Activated CD4-positive, alpha-beta memory T cell treated with anti-CD3 and anti-CD28 coated beads for 36 hours (primary cell): ENCODE measurements around the gene ERMARD. TPM values are rescaled to one million over a fixed set of nuclear protein-coding genes. Genes with fewer than 3 reads are reported as not detected.

Experiments used
- CTCF ChIA-PET: fragments of 350-600 bp; sonication (Branson Sonifier 250); formaldehyde crosslinking; loops from one replicate; lab custom pipeline; 2021; ENCODE audit warnings: antibody characterized with exemption, inconsistent platforms; lab: Charles Lee
- POLR2A ChIA-PET: fragments of 350-600 bp; sonication (Branson Sonifier 250); formaldehyde crosslinking; loops from one replicate; lab custom pipeline; 2021; ENCODE audit warnings: antibody characterized with exemption; lab: Charles Lee
- DNase-seq: peaks from one replicate; pipeline ENCODE4 v3.0.0-alpha.2; 2020
- H3K27ac Mint-ChIP-seq: one replicate; pipeline ENCODE4 v1.8.0; 2021; ENCODE audit warnings: mixed read lengths
- H3K27me3 Mint-ChIP-seq: one replicate; pipeline ENCODE4 v1.8.0; 2021; ENCODE audit warnings: mixed read lengths
- H3K36me3 Mint-ChIP-seq: one replicate; pipeline ENCODE4 v1.8.0; 2021; ENCODE audit warnings: mixed read lengths
- H3K4me1 Mint-ChIP-seq: one replicate; pipeline ENCODE4 v1.8.0; 2021; ENCODE audit warnings: low read depth, mixed read lengths
- H3K4me3 Mint-ChIP-seq: one replicate; pipeline ENCODE4 v1.8.0; 2021; ENCODE audit warnings: mild to moderate bottlenecking, mixed read lengths
- H3K9me3 Mint-ChIP-seq: one replicate; pipeline ENCODE4 v1.8.0; 2021; ENCODE audit warnings: mixed read lengths
- intact Hi-C: fragments of 100-400 bp; cut with micrococcal nuclease; formaldehyde crosslinking; loops from one replicate; pipeline ENCODE4 v1.15.1; 2023
- total RNA-seq, 2 experiments: library from RNA; stranded (reverse); gene quantifications; one replicate each; pipeline ENCODE4 v1.2.3, GENCODE V29; 2021

The ERMARD gene
- 10 to 100 TPM; 23.9 to 24.6 TPM for total RNA-seq

GRCh38 chr6:169751242-169752073, at the start of gene ERMARD, which contains the start of gene DYNLT2:
ERMARD (plus strand) TSS chr6:169751622; CDS start chr6:169751658, 36 bp downstream.
DYNLT2 (minus strand) TSS chr6:169751572; CDS start chr6:169751458, 114 bp downstream.
- Mint-ChIP-seq H3K4me1 (peaks cover 29% of the 10 kb centered on the region), H3K36me3 (peaks cover 25% of the 10 kb centered on the region), H3K4me3 (peak within 1 kb of the TSS; percentile 95), H3K27ac (peak within 1 kb of the TSS; percentile 98), H3K27me3 (no peaks in the 10 kb centered on the region), H3K9me3 (peaks cover 5% of the 10 kb centered on the region)
- CTCF ChIA-PET, result interaction anchor here (1.0 to 1.3 kb wide), 3 partner anchors 39 to 833 kb away, joined by 3 to 7 read pairs (median 4); partner anchors contain the start of genes PDCD2 and TBP
- POLR2A ChIA-PET, result interaction anchor here (0.7 to 4.1 kb wide), 10 partner anchors 22 to 802 kb away, joined by 3 to 34 read pairs (median 6); partner anchors contain the start of genes C6orf120, FAM120B, PHF10 and PSMB1
- intact Hi-C loops, result loop anchor here (1.0 kb wide), 4 partner anchors 28 to 803 kb away; partner anchors contain the start of genes C6orf120, TBP and WDR27
- peak; percentile 96 for DNase-seq

- H3K9me3 Mint-ChIP-seq, result no peaks in the 10 kb centered on the region
- H3K4me1 Mint-ChIP-seq, result peaks cover 43% of the 10 kb centered on the region
- CTCF ChIA-PET, result interaction anchor here (0.9 to 1.8 kb wide), 4 partner anchors 18 to 23 kb away, joined by 3 to 7 read pairs (median 5); no protein-coding TSS in a partner anchor
- peak within 1 kb of the TSS; percentile 89 for H3K4me3 Mint-ChIP-seq
- intact Hi-C loops, result loop anchor here (1.0 to 10.0 kb wide), 8 partner anchors 20 to 852 kb away; partner anchors contain the start of genes DLL1, DYNLT2, ERMARD and TBP
- peak; percentile 99 for DNase-seq
- H3K36me3 Mint-ChIP-seq, result peaks cover 26% of the 10 kb centered on the region
- peak within 1 kb of the TSS; percentile 88 for H3K27ac Mint-ChIP-seq
- H3K27me3 Mint-ChIP-seq, result no peaks in the 10 kb centered on the region
- POLR2A ChIA-PET, result interaction anchor here (0.7 to 4.3 kb wide), 13 partner anchors 9 to 882 kb away, joined by 3 to 49 read pairs (median 6); partner anchors contain the start of genes DYNLT2, ERMARD, PDCD2 and PHF10
Measured at GRCh38 chr6:169701954-169702839, 49.2 kb upstream of the ERMARD start, which contains the start of the genes C6orf120 and WDR27. C6orf120 (plus strand) TSS chr6:169702126; CDS start chr6:169702460, 334 bp downstream. WDR27 (minus strand) TSS chr6:169702029; CDS start chr6:169689005, 13,024 bp downstream.

GRCh38 chr6:169702840-169703246, 48.6 kb upstream of the ERMARD start:
- no peak for DNase-seq
- H3K27ac Mint-ChIP-seq, result peak overlapping the region; percentile 88
- ChIA-PET CTCF (interaction anchor here (1.8 kb wide), 2 partner anchors 17 to 19 kb away, joined by 6 to 7 read pairs; no protein-coding TSS in a partner anchor), POLR2A (interaction anchor here (0.7 to 4.3 kb wide), 10 partner anchors 9 to 87 kb away, joined by 3 to 49 read pairs (median 6); partner anchors contain the start of genes DYNLT2, ERMARD and PHF10)
- peak overlapping the region; percentile 89 for H3K4me3 Mint-ChIP-seq
- H3K9me3 Mint-ChIP-seq, result no peaks in the 10 kb centered on the region
- intact Hi-C loops, result loop anchor here (1.0 to 10.0 kb wide), 7 partner anchors 19 to 851 kb away; partner anchors contain the start of genes DLL1, DYNLT2, ERMARD and TBP
- H3K36me3 Mint-ChIP-seq, result peaks cover 29% of the 10 kb centered on the region
- no peaks in the 10 kb centered on the region for H3K27me3 Mint-ChIP-seq
- peaks cover 42% of the 10 kb centered on the region for H3K4me1 Mint-ChIP-seq

- DNase-seq, result no peak
- no peak overlapping the region for H3K4me3 Mint-ChIP-seq
- peak overlapping the region; percentile 64 for H3K27ac Mint-ChIP-seq
- no peaks in the 10 kb centered on the region for H3K27me3 Mint-ChIP-seq
- intact Hi-C loops, result loop anchor here (10.0 kb wide), 1 partner anchor 813 kb away; no protein-coding TSS in a partner anchor
- POLR2A ChIA-PET, result no interaction called here
- CTCF ChIA-PET, result no interaction called here
- no peaks in the 10 kb centered on the region for H3K9me3 Mint-ChIP-seq
- H3K36me3 Mint-ChIP-seq, result peaks cover 42% of the 10 kb centered on the region
- peaks cover 46% of the 10 kb centered on the region for H3K4me1 Mint-ChIP-seq
Measured at GRCh38 chr6:169707772-169708171, 43.6 kb upstream of the ERMARD start.

- DNase-seq, result no peak
- ChIA-PET POLR2A (no interaction called here), CTCF (no interaction called here)
- no peaks in the 10 kb centered on the region for H3K27me3 Mint-ChIP-seq
- H3K4me3 Mint-ChIP-seq, result no peak overlapping the region
- H3K9me3 Mint-ChIP-seq, result no peaks in the 10 kb centered on the region
- H3K36me3 Mint-ChIP-seq, result peaks cover 39% of the 10 kb centered on the region
- peaks cover 38% of the 10 kb centered on the region for H3K4me1 Mint-ChIP-seq
- peak overlapping the region; percentile 49 for H3K27ac Mint-ChIP-seq
- intact Hi-C loops, result loop anchor here (1.0 to 10.0 kb wide), 2 partner anchors 13 to 814 kb away; no protein-coding TSS in a partner anchor
Measured at GRCh38 chr6:169709293-169709692, 42.1 kb upstream of the ERMARD start.

- no peaks in the 10 kb centered on the region for H3K27me3 Mint-ChIP-seq
- H3K4me1 Mint-ChIP-seq, result peaks cover 36% of the 10 kb centered on the region
- H3K27ac Mint-ChIP-seq, result peak overlapping the region; percentile 61
- H3K9me3 Mint-ChIP-seq, result no peaks in the 10 kb centered on the region
- DNase-seq, result no peak
- intact Hi-C loops, result no loop called here
- no peak overlapping the region for H3K4me3 Mint-ChIP-seq
- peaks cover 42% of the 10 kb centered on the region for H3K36me3 Mint-ChIP-seq
- ChIA-PET CTCF (interaction anchor here (1.0 kb wide), 1 partner anchor 12 kb away, joined by 4 read pairs; no protein-coding TSS in a partner anchor), POLR2A (no interaction called here)
Measured at GRCh38 chr6:169710009-169710408, 41.4 kb upstream of the ERMARD start.

GRCh38 chr6:169714178-169714577, 37.2 kb upstream of the ERMARD start:
- Mint-ChIP-seq H3K4me3 (no peak overlapping the region), H3K36me3 (peaks cover 44% of the 10 kb centered on the region), H3K9me3 (no peaks in the 10 kb centered on the region), H3K27ac (peak overlapping the region; percentile 8), H3K4me1 (peaks cover 17% of the 10 kb centered on the region), H3K27me3 (no peaks in the 10 kb centered on the region)
- ChIA-PET CTCF (no interaction called here), POLR2A (interaction anchor here (1.0 kb wide), 1 partner anchor 12 kb away, joined by 3 read pairs; the partner anchor contains the start of genes C6orf120 and WDR27)
- intact Hi-C loops, result no loop called here
- no peak for DNase-seq

GRCh38 chr6:169714595-169714994, 36.8 kb upstream of the ERMARD start:
- DNase-seq, result no peak
- Mint-ChIP-seq H3K27me3 (no peaks in the 10 kb centered on the region), H3K4me3 (no peak overlapping the region), H3K4me1 (peaks cover 17% of the 10 kb centered on the region), H3K27ac (no peak overlapping the region), H3K36me3 (peaks cover 44% of the 10 kb centered on the region), H3K9me3 (no peaks in the 10 kb centered on the region)
- CTCF ChIA-PET, result no interaction called here
- POLR2A ChIA-PET, result no interaction called here
- intact Hi-C loops, result no loop called here

- no peaks in the 10 kb centered on the region for H3K27me3 Mint-ChIP-seq
- CTCF ChIA-PET, result interaction anchor here (1.6 to 1.7 kb wide), 2 partner anchors 16 to 71 kb away, joined by 3 to 6 read pairs; no protein-coding TSS in a partner anchor
- intact Hi-C loops, result no loop called here
- POLR2A ChIA-PET, result interaction anchor here (3.0 kb wide), 1 partner anchor 17 kb away, joined by 14 read pairs; the partner anchor contains the start of genes C6orf120 and WDR27
- no peak for DNase-seq
- H3K36me3 Mint-ChIP-seq, result peaks cover 33% of the 10 kb centered on the region
- H3K27ac Mint-ChIP-seq, result no peak overlapping the region
- peaks cover 31% of the 10 kb centered on the region for H3K4me1 Mint-ChIP-seq
- H3K4me3 Mint-ChIP-seq, result no peak overlapping the region
- H3K9me3 Mint-ChIP-seq, result no peaks in the 10 kb centered on the region
Measured at GRCh38 chr6:169719117-169719516, 32.3 kb upstream of the ERMARD start.

GRCh38 chr6:169720207-169720855, 31.1 kb upstream of the ERMARD start:
- intact Hi-C loops, result loop anchor here (10.0 kb wide), 1 partner anchor 506 kb away; no protein-coding TSS in a partner anchor
- no peaks in the 10 kb centered on the region for H3K9me3 Mint-ChIP-seq
- no peak overlapping the region for H3K4me3 Mint-ChIP-seq
- peak overlapping the region; percentile 46 for H3K27ac Mint-ChIP-seq
- CTCF ChIA-PET, result interaction anchor here (0.6 to 1.7 kb wide), 2 partner anchors 17 to 272 kb away, joined by 4 to 6 read pairs; no protein-coding TSS in a partner anchor
- peaks cover 24% of the 10 kb centered on the region for H3K36me3 Mint-ChIP-seq
- DNase-seq, result no peak
- no peaks in the 10 kb centered on the region for H3K27me3 Mint-ChIP-seq
- H3K4me1 Mint-ChIP-seq, result peaks cover 32% of the 10 kb centered on the region
- POLR2A ChIA-PET, result interaction anchor here (2.3 to 3.0 kb wide), 2 partner anchors 18 to 32 kb away, joined by 8 to 14 read pairs; partner anchors contain the start of genes C6orf120, DYNLT2, ERMARD and WDR27
